ENCODE results near the gene RPL36AL.

Gene RPL36AL

GRCh38 chr14:49581209-49582112 lies 39.0 kb downstream of the RPL36AL start:
- no peak for DNase-seq (ENCODE audit: low spot score)

DNA sequence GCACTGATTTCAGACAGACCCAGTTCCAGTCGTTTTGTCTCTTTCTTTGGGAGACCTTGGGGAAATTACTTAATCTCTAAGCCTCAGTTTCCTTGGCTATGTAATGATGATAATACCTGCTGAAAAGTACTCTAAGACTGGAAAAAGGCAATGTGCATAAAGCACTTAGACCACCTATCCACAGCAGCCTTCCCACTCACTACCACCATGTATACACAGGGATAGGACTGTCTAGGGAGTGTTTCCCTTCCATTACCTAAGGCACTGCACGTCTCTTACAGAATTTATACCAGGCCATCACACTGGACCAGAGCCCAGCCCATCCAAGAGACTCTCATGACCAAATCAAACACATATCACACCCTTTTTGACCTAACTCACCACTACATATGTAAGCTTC lies 40.6 kb downstream of the RPL36AL start:
- DNase-seq (ENCODE audit: low spot score): no peak

- no peak for DNase-seq (ENCODE audit: low spot score)
Measured at GRCh38 chr14:49578141-49578540, 42.3 kb downstream of the RPL36AL start.

DNA sequence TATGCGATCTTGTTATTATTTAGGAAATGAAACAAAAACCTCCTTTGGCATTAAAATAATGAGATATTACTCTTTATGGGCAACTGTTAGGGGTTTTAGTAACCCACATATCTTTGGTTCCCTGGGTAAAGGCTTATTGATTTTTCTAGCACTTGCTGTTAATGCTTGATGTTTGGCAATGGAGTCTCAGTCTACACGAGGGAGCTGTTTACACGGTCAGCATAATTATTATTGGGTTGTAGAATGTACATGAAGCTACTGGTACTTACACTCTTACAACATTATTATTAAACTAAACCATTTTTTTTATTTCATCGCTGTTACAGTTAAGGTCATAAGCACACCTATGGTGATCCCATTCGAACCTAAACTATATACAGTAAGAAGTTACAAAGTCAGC lies 46.4 kb downstream of the RPL36AL start:
- DNase-seq (ENCODE audit: low spot score): no peak

DNA sequence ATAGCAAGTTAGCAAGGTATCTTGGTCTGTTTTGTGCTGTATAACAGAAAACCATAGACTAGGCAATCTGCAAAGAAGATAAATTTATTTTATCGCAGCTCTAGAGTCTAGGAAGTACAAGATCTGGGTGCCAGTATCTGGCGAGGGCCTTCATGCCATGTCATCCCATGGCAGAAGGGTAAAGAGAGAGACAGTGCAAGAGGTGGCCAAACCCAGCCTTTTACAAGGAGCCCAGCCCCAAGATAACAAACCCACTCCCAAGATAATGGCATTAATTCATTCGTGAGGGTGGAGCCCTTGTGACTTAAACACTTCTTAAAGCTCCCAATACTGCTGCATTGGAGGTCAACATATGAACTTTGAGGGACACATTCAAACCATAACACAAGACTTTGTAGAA lies 51.1 kb downstream of the RPL36AL start:
- no peak for DNase-seq (ENCODE audit: low spot score)

Data from iPS-NIHi11 (cell line).